Liver (tissue), 9 donors: ENCODE measurements around the gene CCL21. TPM values are rescaled to one million over a fixed set of nuclear protein-coding genes. Genes with fewer than 3 reads are reported as not detected.

Source experiments
- DNase-seq: peaks from one replicate; pipeline ENCODE4 v3.0.0-alpha.2; 2017; ENCODE audit warnings: low spot score
- H3K27ac ChIP-seq, 2 donors: one replicate each; pipeline ENCODE4 v1.7.0; 2013; ENCODE audit warnings: inconsistent platforms in 2 of 2, low read length in 2 of 2, control low read depth in 1 of 2, low read depth in 1 of 2, mild to moderate bottlenecking in 1 of 2
- H3K27me3 ChIP-seq, 4 donors: one replicate each; pipeline versions ENCODE4 v1.6.1 to v1.7.0; 2013; ENCODE audit warnings: low read length in 3 of 4, inconsistent platforms in 1 of 4, mild to moderate bottlenecking in 1 of 4, moderate library complexity in 1 of 4; ENCODE audit not compliant: control insufficient read depth in 4 of 4, insufficient read depth in 4 of 4
- H3K36me3 ChIP-seq, 4 donors: one replicate each; pipeline versions ENCODE4 v1.6.1 to v1.7.0; 2013; ENCODE audit warnings: low read length in 3 of 4, mild to moderate bottlenecking in 3 of 4, low read depth in 1 of 4, moderate library complexity in 1 of 4; ENCODE audit not compliant: control insufficient read depth in 4 of 4, insufficient read depth in 3 of 4
- H3K4me1 ChIP-seq, 4 donors: one replicate each; pipeline versions ENCODE4 v1.6.1 to v1.7.0; 2013; ENCODE audit warnings: low read length in 3 of 4, mild to moderate bottlenecking in 3 of 4, moderate library complexity in 1 of 4; ENCODE audit not compliant: control insufficient read depth in 4 of 4, insufficient read depth in 4 of 4
- H3K4me3 ChIP-seq, 3 donors: one replicate each; pipeline versions ENCODE4 v1.6.1 to v1.7.0; 2013; ENCODE audit warnings: low read length in 3 of 3, control low read depth in 1 of 3, low read depth in 1 of 3, mild to moderate bottlenecking in 1 of 3
- H3K9ac ChIP-seq, 2 donors: one replicate each; pipeline ENCODE4 v1.7.0; 2013; ENCODE audit warnings: low read length in 2 of 2, mild to moderate bottlenecking in 2 of 2, moderate library complexity in 2 of 2, control low read depth in 1 of 2, low read depth in 1 of 2
- H3K9me3 ChIP-seq, 4 donors: one replicate each; pipeline versions ENCODE4 v1.6.1 to v1.7.0; 2013; ENCODE audit warnings: low read length in 3 of 4; ENCODE audit not compliant: control insufficient read depth in 4 of 4
- CTCF ChIP-seq: fragments of 150-350 bp; IDR thresholded peaks from 2 replicates; pipeline ENCODE4 v1.5.1; 2017; ENCODE audit warnings: improper control_type of control experiment, low read depth, low read length; ENCODE audit not compliant: missing input control
- EGR1 ChIP-seq, 2 donors: IDR thresholded peaks; 2 replicates each; pipeline ENCODE4 v1.6.1; 2016 to 2018; ENCODE audit warnings: antibody characterized with exemption in 2 of 2, low read depth in 2 of 2
- FOXA1 ChIP-seq: IDR thresholded peaks from 2 replicates; pipeline ENCODE4 v1.6.1; 2016; ENCODE audit warnings: antibody characterized with exemption
- FOXA2 ChIP-seq: IDR thresholded peaks from 2 replicates; pipeline ENCODE4 v1.6.1; 2016; ENCODE audit warnings: antibody characterized with exemption
- GABPA ChIP-seq, 2 donors: IDR thresholded peaks in 1 of 2; conservative IDR thresholded peaks in 1 of 2; 2 replicates each; pipeline ENCODE4 v1.6.1; 2016; ENCODE audit warnings: antibody characterized with exemption in 2 of 2, mild to moderate bottlenecking in 1 of 2, moderate library complexity in 1 of 2
- HNF4A ChIP-seq, 2 donors: conservative IDR thresholded peaks; 2 replicates each; pipeline ENCODE4 v1.6.1; 2016; ENCODE audit warnings: antibody characterized with exemption in 2 of 2, mild to moderate bottlenecking in 2 of 2
- HNF4G ChIP-seq: IDR thresholded peaks from 2 replicates; pipeline ENCODE4 v1.6.1; 2016; ENCODE audit warnings: antibody characterized with exemption
- JUND ChIP-seq, 2 donors: IDR thresholded peaks; 2 replicates each; pipeline ENCODE4 v1.6.1; 2016; ENCODE audit warnings: antibody characterized with exemption in 2 of 2
- NR2F2 ChIP-seq: IDR thresholded peaks from 2 replicates; pipeline ENCODE4 v1.6.1; 2016; ENCODE audit warnings: antibody characterized with exemption
- RAD21 ChIP-seq, 2 donors: IDR thresholded peaks; 2 replicates each; pipeline ENCODE4 v1.6.1; 2016; ENCODE audit warnings: antibody characterized with exemption in 2 of 2, mild to moderate bottlenecking in 2 of 2
- REST ChIP-seq: IDR thresholded peaks from 2 replicates; pipeline ENCODE4 v1.6.1; 2016; ENCODE audit warnings: antibody characterized with exemption, mild to moderate bottlenecking
- RXRA ChIP-seq, 2 donors: IDR thresholded peaks; 2 replicates each; pipeline ENCODE4 v1.6.1; 2017 to 2018; ENCODE audit warnings: antibody characterized with exemption in 2 of 2, mild to moderate bottlenecking in 1 of 2
- SP1 ChIP-seq: IDR thresholded peaks from 2 replicates; pipeline ENCODE4 v1.6.1; 2018; ENCODE audit warnings: antibody characterized with exemption, mild to moderate bottlenecking
- TAF1 ChIP-seq: conservative IDR thresholded peaks from 2 replicates; pipeline ENCODE4 v1.6.1; 2016; ENCODE audit warnings: antibody characterized with exemption, mild to moderate bottlenecking
- YY1 ChIP-seq: IDR thresholded peaks from 2 replicates; pipeline ENCODE4 v1.6.1; 2016; ENCODE audit warnings: antibody characterized with exemption, mild to moderate bottlenecking
- WGBS: extraction: QIAGEN DNeasy Blood & Tissue Kit; methylation state at CpG from one replicate; pipeline ENCODE4 v1.1.7; 2013; 5-methylcytosine and 5-hydroxymethylcytosine counted together
- polyA plus RNA-seq, 2 donors: library from polyadenylated mRNA; stranded (reverse) in 1 of 2; unstranded in 1 of 2; fragments of 200-250 nt in 1 of 2; fragments of >200 nt in 1 of 2; fragmentation: Nextera tagmentation in 1 of 2; extraction: Ambion mirVana in 1 of 2; gene quantifications; one replicate each; pipeline versions ENCODE4 v1.2.1 to v1.2.3, GENCODE V29; 2013 to 2015
- total RNA-seq, 2 donors: library from RNA; depleted of rRNA; stranded (reverse); fragments of >200 nt; gene quantifications; one replicate each; pipeline ENCODE4 v1.2.3, GENCODE V29; 2014
- TF ChIP-seq, protein P1 (sequence below): IDR thresholded peaks from 2 replicates; pipeline ENCODE4 v1.6.1; 2016; ENCODE audit warnings: antibody characterized with exemption
- TF ChIP-seq, protein P2 (sequence below): IDR thresholded peaks from 2 replicates; pipeline ENCODE4 v1.6.1; 2016; ENCODE audit warnings: antibody characterized with exemption
- TF ChIP-seq, protein P3 (sequence below): IDR thresholded peaks from 2 replicates; pipeline ENCODE4 v1.6.1; 2016; ENCODE audit warnings: antibody characterized with exemption
- donor health status: healthy.
- donor health status: healthy.
- donor health status: healthy.
- donor health status: healthy.
- donor health status: healthy.

CCL21 gene
- total and polyA plus RNA-seq, 4 donors: 2.2 to 31.0 (median 10.6) TPM

DNA sequence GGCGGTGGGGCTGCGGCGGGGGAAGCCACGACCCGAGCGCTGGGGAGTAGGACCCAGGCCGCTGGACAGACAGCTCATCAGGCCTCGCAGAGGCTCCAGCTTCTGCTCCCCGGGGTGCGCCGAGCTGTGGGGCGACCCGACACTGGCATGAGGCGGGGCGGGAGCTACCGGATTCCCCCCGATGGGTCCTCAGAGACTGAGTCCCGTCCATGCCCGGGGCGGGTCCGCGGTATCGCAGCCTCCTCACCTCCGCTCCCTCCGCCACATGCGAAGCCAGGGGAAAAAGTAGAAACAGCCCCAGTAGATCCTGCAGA is 44.9 kb downstream of the CCL21 start:
- Histone ChIP-seq H3K27me3 (no peaks in the 10 kb centered on the region), H3K27ac (peak overlapping the region; percentile 68 to 99), H3K36me3 (peaks cover 0 to 8% (median 3%) of the 10 kb centered on the region in 4 donors), H3K9ac (peak overlapping the region in 1 of 2 donors; percentile 31), H3K9me3 (no peaks in the 10 kb centered on the region), H3K4me3 (peak overlapping the region; percentile 62 to 68 (median 65)), H3K4me1 (peaks cover 4 to 25% (median 13%) of the 10 kb centered on the region in 4 donors)
- under 1% methylated on average over 26 of the region's 26 CpGs for WGBS
- TF ChIP-seq CTCF: no peak
- peak in 1 of 2 donors; percentile 22 for TF ChIP-seq RAD21 (IDR thresholded peaks at IDR 0.05)
- DNase-seq: no peak

DNA sequence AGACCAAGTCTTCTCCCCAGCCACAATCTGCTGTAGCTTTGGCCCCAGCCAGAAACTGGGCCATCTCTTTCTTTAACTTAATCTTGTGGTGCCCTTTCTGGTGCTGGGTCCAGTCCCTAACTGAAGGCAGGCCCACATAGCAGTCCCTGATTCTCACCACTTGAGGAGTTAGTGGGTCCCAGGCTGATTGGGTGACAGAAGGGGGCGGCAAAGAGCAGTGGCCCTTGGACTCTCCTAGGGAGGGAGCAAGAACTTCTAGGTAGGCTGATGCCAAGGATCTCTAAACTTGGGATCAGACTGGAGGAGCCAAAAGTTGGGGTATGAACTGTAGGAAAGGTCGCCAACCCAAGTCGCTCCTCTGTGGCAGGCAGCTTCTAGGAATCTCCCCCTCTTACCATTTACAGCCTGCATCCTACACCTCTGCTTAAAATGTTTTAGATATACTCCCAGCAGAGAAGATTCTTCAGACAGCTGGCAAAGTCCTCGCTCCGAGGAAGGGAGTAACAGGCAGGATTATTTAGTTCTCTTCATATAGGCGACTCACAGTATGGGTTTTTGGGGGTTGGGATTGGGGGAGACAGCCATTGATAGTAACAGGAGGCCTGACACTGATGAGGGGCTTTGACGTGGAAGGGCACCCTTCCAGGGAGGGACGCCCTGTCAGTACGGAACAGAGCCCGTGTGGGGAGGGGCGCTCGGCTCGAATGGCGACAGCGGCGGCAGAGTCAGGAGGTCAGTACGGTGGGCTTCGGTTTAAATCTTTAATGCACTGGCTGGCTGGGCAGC is 45.5 kb downstream of the CCL21 start:
- H3K27me3 ChIP-seq: no peaks in the 10 kb centered on the region
- TF ChIP-seq REST (no peak), CTCF (peak; percentile 70), TAF1 (no peak), JUND (IDR thresholded peaks at IDR 0.05) (no peak), HNF4G (peak; percentile 83), YY1 (no peak), EGR1 (IDR thresholded peaks at IDR 0.05; ENCODE audit: low read depth in 2 of 2) (no peak), NR2F2 (peak; percentile 60), FOXA2 (no peak), HNF4A (conservative IDR thresholded peaks at IDR 0.05) (peak; percentile 80 to 87), RXRA (IDR thresholded peaks at IDR 0.05) (peak; percentile 32 to 60), SP1 (peak; percentile 75), FOXA1 (no peak), RAD21 (IDR thresholded peaks at IDR 0.05) (peak; percentile 59 to 78), GABPA (IDR thresholded peaks at IDR 0.05 in 1 of 2, conservative IDR thresholded peaks at IDR 0.05 in 1 of 2) (no peak)
- TF ChIP-seq, protein P1, sequence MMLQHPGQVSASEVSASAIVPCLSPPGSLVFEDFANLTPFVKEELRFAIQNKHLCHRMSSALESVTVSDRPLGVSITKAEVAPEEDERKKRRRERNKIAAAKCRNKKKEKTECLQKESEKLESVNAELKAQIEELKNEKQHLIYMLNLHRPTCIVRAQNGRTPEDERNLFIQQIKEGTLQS: no peak
- TF ChIP-seq, protein P2, sequence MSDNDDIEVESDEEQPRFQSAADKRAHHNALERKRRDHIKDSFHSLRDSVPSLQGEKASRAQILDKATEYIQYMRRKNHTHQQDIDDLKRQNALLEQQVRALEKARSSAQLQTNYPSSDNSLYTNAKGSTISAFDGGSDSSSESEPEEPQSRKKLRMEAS: no peak
- TF ChIP-seq, protein P3, sequence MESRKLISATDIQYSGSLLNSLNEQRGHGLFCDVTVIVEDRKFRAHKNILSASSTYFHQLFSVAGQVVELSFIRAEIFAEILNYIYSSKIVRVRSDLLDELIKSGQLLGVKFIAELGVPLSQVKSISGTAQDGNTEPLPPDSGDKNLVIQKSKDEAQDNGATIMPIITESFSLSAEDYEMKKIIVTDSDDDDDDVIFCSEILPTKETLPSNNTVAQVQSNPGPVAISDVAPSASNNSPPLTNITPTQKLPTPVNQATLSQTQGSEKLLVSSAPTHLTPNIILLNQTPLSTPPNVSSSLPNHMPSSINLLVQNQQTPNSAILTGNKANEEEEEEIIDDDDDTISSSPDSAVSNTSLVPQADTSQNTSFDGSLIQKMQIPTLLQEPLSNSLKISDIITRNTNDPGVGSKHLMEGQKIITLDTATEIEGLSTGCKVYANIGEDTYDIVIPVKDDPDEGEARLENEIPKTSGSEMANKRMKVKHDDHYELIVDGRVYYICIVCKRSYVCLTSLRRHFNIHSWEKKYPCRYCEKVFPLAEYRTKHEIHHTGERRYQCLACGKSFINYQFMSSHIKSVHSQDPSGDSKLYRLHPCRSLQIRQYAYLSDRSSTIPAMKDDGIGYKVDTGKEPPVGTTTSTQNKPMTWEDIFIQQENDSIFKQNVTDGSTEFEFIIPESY: no peak
- peak overlapping the region in 1 of 2 donors; percentile 31 for H3K9ac ChIP-seq
- DNase-seq: peak; percentile 89
- peaks cover 4 to 25% (median 13%) of the 10 kb centered on the region in 4 donors for H3K4me1 ChIP-seq
- no peaks in the 10 kb centered on the region for H3K9me3 ChIP-seq
- 14% methylated on average over 18 of the region's 18 CpGs for WGBS
- H3K27ac ChIP-seq: peak overlapping the region; percentile 68 to 99
- peak overlapping the region; percentile 62 to 68 (median 65) for H3K4me3 ChIP-seq
- H3K36me3 ChIP-seq: peaks cover 0 to 13% (median 2%) of the 10 kb centered on the region in 4 donors
